HG02571 (cell line): ENCODE measurements around the gene GATAD1.
A peak's percentile ranks its signal among the peaks of the same experiment; 100 is the strongest.
"Not testable (repeated sequence)": the region's sequence is repeated elsewhere in the genome, so short reads cannot be mapped to it uniquely, and the experiment has no call there.

Experiments
- ATAC-seq: cut with Tn5 transposase; IDR thresholded peaks from one replicate; pipeline ENCODE4 v1.9.1; 2021; ENCODE audit warnings: mild to moderate bottlenecking, moderate library complexity; ENCODE audit not compliant: unreplicated experiment

Gene GATAD1

DNA sequence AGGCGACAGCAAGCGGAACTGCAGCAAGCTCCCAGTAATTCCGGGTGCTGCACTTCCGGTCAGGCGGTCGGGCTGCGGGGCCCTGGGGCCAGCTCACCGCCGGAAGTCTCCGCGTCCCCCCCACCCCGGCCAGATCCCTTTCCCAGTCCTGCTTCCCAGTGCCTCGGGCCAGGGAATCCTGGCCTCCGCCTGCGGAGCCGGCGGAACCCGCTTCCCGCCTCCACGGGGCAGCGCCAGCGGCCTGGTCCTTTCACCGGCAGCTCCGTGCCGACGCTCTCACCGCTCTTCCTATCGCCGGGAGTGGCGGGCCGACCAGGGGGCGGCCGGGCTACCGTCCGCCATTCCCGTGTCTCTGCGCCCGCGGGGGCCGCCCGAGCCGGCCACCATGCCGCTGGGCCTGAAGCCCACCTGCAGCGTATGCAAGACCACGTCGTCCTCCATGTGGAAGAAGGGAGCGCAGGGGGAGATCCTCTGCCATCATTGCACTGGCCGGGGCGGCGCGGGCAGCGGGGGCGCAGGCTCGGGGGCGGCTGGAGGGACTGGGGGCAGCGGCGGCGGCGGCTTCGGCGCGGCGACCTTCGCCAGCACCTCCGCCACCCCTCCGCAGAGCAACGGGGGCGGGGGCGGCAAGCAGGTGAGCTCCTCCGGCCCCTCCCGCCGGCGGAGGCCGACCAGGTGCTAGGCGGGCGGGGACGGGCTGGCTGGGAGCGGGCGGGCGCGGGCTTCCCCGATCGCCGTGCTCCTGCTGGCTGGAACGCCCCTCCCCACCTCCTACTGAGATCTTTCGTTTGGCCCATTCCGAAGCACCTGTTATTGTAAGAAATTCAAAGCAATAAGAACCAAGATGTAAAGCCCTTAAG, at the start of gene GATAD1:
TSS of gene GATAD1 (plus strand) at position 138 of the 860 bp plus-strand sequence. CDS start at position 386, 248 bp downstream.
- peak; percentile 87 for ATAC-seq

- no peak for ATAC-seq
These were observed 49.7 kb upstream of the GATAD1 start for GRCh38 chr7:92397542-92397941.

- ATAC-seq: no peak
These were observed 47.3 kb upstream of the GATAD1 start for GRCh38 chr7:92400013-92400412.

DNA sequence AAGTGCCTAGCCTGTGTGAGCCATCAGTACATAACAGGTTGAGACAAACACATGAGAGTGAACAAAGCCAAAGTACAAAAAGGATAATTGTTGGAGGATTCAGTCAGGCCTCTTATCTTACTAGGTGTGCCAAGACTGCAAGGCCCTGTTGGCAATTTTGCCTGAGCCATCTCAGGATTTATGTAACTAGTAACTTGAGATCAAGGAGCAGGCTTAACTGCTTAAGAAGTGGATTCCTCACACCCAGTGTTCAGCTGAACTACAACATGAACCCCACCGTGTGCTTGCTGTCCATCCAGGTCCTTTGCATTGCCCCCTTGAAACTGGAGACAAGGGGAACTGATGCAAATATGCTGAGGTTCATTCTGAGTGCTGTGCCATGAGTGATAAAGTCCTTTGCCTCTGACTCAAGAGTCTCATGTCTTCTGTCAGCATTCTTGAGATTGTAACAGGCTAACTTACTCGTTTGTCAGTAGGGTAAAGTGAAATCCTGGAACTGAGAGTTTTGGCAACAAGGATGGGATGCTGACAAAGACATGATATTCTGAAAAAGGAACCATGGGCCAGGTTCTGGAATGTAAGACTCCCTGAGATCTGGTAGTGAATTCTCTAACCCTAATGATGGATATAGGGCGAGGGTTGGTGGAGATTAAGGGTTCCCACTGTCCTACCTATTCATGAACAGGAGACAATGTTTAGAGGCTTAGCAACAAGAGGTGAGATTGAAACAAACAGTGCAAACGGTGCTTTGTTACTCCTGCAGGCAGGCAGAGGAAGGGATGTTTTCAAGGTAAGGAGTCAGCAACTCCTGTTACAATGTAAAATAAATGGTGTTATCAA, 44.1 kb upstream of the GATAD1 start:
- ATAC-seq: no peak

GRCh38 chr7:92403760-92404074, 43.6 kb upstream of the GATAD1 start:
- ATAC-seq: no peak

- no peak for ATAC-seq
These were observed 43.1 kb upstream of the GATAD1 start for GRCh38 chr7:92404170-92404614.

DNA sequence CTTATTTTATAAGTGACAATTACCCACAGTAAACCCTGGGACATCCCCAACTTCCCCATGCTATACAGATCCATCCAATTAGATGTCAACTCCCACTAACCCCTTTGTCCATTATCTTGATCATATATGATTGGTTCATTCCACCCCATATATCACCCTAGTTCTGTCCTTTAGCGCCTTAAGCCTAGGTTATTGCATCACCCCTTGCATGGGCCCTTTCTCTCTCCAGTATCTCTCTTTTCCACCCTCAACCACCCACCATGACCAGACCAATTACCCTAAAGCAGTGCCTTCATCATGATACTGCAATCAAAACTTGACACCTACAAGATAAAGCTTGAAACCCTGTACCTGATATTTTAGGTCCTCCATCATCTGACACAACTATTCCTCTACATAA, 37.9 kb upstream of the GATAD1 start:
- no peak for ATAC-seq

DNA sequence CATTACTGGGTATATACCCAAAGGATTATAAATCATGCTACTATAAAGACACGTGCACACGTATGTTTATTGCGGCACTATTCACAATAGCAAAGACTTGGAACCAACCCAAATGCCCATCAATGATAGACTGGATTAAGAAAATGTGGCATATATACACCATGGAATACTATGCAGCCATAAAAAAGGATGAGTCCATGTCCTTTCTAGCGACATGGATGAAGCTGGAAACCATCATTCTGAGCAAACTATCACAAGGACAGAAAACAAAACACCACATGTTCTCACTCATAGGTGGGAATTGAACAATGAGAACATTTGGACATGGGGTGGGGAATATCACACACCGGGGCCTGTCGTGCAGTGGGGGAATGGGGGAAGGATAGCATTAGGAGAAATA, 37.1 kb upstream of the GATAD1 start:
- ATAC-seq: not testable (repeated sequence)

GRCh38 chr7:92412745-92413144, 34.5 kb upstream of the GATAD1 start:
- no peak for ATAC-seq

GRCh38 chr7:92413550-92413949, 33.7 kb upstream of the GATAD1 start:
- ATAC-seq: no peak

DNA sequence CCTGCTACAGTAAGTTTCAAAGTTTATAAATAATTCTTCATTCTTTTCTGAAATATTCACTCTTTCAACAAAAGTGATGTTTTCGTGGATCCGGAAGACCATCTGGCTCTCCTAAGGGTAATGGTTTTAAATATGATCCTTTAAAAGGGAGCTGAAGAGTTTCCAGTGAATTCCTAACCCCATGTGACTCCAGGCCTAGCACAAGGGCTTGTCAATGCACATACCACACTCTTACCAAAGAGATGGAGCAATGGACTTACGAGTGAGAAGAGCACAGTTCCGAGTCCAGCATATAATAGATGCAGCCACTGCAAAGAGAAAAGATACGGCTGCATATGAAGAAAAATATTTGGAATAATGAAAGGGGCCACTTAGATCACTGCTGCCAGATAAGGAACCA, 32.1 kb upstream of the GATAD1 start:
- ATAC-seq: no peak

DNA sequence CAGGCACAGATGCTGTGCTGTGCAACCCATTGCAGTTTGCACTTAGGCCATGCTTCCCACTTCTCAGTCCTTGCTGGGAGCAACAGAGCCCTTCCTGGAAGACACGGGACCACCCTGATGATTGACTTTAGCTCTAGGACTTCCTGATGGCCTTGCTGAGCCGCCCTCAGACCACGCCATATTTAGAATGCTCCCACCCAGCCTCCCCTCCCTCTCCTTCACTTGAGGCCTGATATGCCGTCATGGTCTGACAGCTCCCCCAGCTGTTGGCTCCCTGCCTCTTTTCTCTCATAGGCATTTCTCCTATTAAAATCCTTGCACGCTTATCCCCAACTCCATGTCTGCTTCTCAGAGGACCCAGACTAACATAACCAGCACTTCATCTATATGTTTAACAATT, 29.4 kb upstream of the GATAD1 start:
- no peak for ATAC-seq

DNA sequence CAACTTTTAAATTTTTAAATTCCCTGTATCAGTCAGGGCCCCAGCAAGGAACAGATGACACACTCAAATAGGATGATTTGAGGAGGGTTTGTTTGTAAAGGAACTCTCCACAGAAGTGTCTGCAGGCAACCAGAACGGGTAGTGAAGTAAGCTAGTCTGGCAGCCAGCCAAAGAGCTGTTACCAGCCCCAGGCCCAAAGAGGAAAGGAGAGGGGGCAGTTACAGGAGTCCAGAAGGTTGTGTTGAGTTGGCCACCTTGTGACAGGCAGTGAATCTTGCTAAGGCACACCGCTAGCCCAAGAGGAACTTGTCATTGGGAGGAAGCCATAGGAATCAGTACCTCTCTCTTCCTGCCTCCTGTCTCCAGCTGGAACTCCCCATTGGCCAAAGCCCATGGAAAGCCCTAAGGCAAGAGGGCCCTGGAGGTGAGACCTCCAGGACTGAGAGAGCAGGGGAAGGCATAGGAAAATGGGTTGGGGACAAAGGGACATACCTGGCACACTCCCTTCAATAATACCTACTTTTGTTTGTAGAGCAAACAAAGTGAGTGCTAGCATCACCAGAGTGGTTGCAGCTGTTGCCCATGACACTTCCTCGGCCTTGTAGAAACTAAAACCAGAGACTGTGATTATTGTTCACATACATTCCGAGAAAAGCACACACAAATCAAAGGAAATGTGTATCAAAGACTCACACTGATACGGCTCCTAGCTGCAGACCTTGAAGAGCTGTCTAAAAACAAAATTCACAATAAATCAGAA, 25.4 kb upstream of the GATAD1 start:
- ATAC-seq: no peak

DNA sequence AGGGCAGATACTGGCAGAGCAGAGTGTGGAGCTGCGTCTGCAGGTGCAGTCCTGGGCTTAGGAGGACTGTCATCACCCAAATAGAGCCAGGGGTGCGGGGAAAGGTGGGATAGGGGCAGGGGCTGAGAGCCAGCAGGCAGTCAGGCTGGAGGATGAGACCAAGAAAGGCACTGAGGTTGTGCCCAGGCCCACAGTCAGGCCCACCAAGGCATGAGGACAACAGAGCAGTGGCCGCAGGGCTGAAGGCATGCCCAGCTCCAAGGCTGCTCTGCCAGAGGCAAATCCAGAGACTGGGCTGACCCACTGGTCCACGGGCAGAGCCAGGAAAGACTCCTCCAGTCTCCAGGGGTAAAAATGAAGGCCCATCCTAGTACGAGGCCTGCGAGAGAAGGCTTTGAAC, 24.4 kb upstream of the GATAD1 start:
- no peak for ATAC-seq

DNA sequence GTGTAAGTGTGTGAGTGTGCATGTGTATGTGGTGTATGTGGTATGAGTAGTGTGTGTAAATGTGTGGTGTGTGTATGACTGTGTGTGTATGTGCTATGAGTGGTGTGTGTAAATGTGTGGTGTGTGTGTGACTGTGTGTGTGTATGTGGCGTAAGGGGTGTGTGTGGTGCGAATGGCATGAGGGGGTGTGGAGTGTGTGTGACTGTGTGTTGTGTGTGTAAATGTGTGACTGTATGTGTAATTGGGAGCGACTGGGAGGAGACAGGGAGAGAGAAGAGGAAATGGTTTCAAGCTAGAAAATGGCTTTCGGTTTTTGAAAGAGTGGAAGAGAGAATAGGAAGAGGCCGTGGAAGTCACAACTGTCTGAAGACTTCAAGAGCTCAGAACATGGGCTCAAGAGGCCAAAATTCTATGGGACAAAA, 23.6 kb upstream of the GATAD1 start:
- no peak for ATAC-seq

DNA sequence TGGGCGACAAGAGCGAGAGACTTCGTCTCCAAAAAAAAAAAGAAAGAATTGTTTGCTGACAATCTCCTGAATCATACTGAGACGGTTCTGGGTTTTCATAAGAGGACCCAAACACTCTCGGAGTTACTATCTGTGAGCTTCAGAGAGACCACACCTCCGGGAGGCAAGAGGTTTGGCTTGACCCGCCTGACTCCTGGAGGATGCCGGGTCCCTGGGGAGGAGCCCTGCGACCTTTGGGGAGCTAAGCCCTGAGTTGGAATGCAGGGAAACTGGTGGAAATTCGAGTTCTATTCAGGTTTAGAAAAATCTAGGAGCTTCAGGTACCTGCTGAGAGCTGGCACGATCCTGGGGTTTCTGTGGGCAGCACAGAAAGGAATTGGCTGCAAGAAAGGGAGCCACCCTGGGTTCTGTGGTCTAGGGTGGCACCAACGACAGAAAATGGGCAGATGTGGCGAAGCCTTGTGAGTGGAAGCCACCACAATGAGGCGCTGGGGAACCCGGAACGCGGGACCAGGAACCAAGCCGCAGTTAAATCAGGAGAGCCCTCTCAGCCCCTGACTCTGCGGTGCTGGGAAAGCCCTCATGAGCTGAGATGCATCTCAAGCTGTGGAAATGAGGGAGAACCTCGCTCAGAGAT, 21.9 kb upstream of the GATAD1 start:
- no peak for ATAC-seq

DNA sequence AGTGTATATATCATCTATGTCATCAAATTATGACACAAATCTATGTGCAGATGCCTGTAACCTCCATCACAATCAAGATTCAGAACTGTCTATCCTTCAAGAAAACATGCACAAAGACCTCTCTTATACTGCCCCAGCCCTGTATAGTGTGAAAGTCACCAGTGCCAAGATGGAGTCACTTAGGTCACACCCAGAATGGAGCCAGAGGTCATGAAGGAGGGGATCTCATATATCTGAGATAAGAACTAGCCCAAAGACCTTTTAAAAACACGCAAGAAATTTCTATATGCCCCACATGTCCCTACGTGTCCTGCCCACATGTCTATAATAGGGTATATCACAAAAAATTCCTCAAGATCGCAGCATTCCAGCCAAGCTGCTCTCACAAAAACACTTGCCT, 20.1 kb upstream of the GATAD1 start:
- ATAC-seq: no peak

- ATAC-seq: no peak
These were observed 14.9 kb upstream of the GATAD1 start for GRCh38 chr7:92432299-92432946.

DNA sequence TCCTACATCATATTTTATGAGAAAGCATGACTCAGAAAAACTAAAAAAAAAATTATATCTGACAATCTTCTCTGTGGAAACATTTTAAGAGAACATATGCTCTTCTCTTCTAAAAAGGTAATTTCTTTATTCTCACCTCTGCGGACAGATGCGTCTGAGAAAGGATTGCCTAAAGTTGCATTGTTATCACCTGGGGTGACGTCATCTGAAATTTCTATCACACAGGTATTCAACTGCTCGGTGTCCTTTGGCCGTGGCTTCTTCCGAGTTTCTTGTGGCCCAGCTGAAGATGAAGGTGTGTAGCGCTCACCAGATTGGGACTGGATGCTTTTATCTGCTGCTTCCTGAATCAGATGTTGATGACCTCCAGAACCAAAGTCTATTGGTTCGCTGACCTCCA, 14.3 kb upstream of the GATAD1 start:
- ATAC-seq: no peak

DNA sequence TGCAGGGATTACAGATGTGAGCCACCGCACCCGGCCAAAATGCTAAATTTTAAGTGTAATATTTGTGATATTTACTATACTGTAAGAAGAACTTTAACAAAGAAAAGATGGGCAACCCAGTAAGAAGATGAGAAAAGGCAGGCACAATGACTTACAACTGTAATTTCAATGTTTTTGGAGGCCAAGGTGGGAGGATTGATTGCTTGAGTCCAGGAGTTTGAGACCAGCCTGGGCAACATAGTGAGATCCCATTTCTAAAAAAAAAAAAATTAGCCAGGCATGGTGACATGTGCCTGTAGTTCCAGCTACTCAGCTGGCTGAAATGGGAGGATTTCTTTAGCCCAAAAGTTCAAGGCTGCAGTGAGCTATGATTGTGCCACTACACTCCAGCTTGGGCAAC, 11.7 kb upstream of the GATAD1 start:
- ATAC-seq: no peak
